ENCODE results near the gene HTR2A.

The HTR2A gene

GRCh38 chr13:46804391-46804815 lies 92.5 kb downstream of the HTR2A start:
- no peak for DNase-seq

- no peak for DNase-seq
These were observed 93.3 kb downstream of the HTR2A start for GRCh38 chr13:46803586-46803985.

- DNase-seq, result no peak
These were observed 95.0 kb downstream of the HTR2A start for GRCh38 chr13:46801858-46802257.

- no peak for DNase-seq
These were observed 97.7 kb downstream of the HTR2A start for GRCh38 chr13:46799139-46799538.

- DNase-seq, result no peak
These were observed 99.2 kb downstream of the HTR2A start for GRCh38 chr13:46797501-46798237.

GRCh38 chr13:46796515-46797474 lies 100.1 kb downstream of the HTR2A start, which contains the start of gene ESD:
TSS of gene ESD (minus strand) at chr13:46797161. CDS start at chr13:46791413, 5,748 bp downstream.
- DNase-seq, result peak; percentile 90

GRCh38 chr13:46796129-46796514 lies 100.7 kb downstream of the HTR2A start:
- DNase-seq, result no peak

- DNase-seq, result no peak
These were observed 101.5 kb downstream of the HTR2A start for GRCh38 chr13:46795321-46795720.

GRCh38 chr13:46783504-46783903 lies 113.3 kb downstream of the HTR2A start:
- DNase-seq, result no peak

GRCh38 chr13:46782691-46783090 lies 114.2 kb downstream of the HTR2A start:
- no peak for DNase-seq

- DNase-seq, result no peak
These were observed 114.8 kb downstream of the HTR2A start for GRCh38 chr13:46782066-46782465.

Data from NCI-H1092 treated with DMSO at 0.1 percent for 48 hours (cell line).